Kidney epithelial cell (primary cell): Measurements from ENCODE around the gene USP13. TPM values are rescaled to one million over a fixed set of nuclear protein-coding genes. Genes with fewer than 3 reads are reported as not detected.

Source experiments
- DNase-seq: peaks from one replicate; pipeline ENCODE4 v3.0.0-alpha.2; 2010; ENCODE audit warnings: low read depth
- H3K27me3 ChIP-seq: 2 replicates; pipeline ENCODE4 v1.6.0; 2011; ENCODE audit warnings: low read length; ENCODE audit not compliant: control insufficient read depth, insufficient read depth
- H3K36me3 ChIP-seq: 2 replicates; pipeline ENCODE4 v1.5.1; 2011; ENCODE audit warnings: low read length; ENCODE audit not compliant: control insufficient read depth, insufficient read depth
- H3K4me3 ChIP-seq: 2 replicates; pipeline ENCODE4 v1.5.1; 2011; ENCODE audit warnings: low read depth, mild to moderate bottlenecking, control low read depth, low read length
- CTCF ChIP-seq: IDR thresholded peaks from 2 replicates; pipeline ENCODE4 v1.5.1; 2011; ENCODE audit warnings: mild to moderate bottlenecking, moderate library complexity, low read length, control low read depth, inconsistent platforms; ENCODE audit not compliant: insufficient read depth, poor library complexity, severe bottlenecking
- total RNA-seq: library from RNA; depleted of rRNA; stranded (reverse); fragments of >200 nt; gene quantifications from 2 replicates; pipeline ENCODE4 v1.2.3, GENCODE V29; 2015

The USP13 gene
- total RNA-seq, 1 donor from 2014 or later, result 6.4 TPM

DNA sequence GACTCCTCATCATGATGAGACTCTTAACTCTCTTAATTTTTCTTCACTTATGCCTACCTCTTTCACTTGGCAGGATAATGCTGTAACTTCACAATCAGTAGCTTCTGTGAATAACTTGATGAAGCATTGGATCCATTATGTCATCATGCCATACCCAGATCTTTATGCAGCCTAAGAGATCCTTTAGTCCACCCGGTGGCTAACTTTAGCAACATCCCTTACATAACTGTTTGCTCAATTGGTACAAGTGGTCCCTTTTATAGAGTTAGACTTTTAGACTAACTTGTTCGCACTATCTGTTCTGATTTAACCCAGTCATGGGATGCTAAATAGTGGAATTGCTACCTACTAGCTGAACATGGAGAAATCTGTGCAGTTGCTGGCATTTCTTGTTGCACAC, 184.5 kb downstream of the USP13 start:
- Histone ChIP-seq H3K4me3 (no peak overlapping the region), H3K27me3 (no peaks in the 10 kb centered on the region), H3K36me3 (no peaks in the 10 kb centered on the region)
- TF ChIP-seq CTCF, result no peak
- DNase-seq, result no peak

Other genes with a start within 250 kb of the USP13 start
- gene GNB4, start 201.6 kb upstream of the USP13 start, total RNA-seq, result 21.1 and 26.2 TPM in 2 replicates
- 84.6 and 94.1 TPM in 2 replicates for gene ACTL6A, start 90.1 kb upstream of the USP13 start, total RNA-seq
- 51.2 and 54.1 TPM in 2 replicates for gene MRPL47, start 48.4 kb upstream of the USP13 start, total RNA-seq
- 93.0 and 103 TPM in 2 replicates for gene NDUFB5, start 48.2 kb upstream of the USP13 start, total RNA-seq